HepG2 (cell line): Measurements from ENCODE around the gene NOP58. TPM values are rescaled to one million over a fixed set of nuclear protein-coding genes. Genes with fewer than 3 reads are reported as not detected.

Experiments used
- ATAC-seq: fragments of 200-7000 bp; cut with Tn5 transposase; 3 replicates; pipeline ENCODE4 v1.9.1; 2020; ENCODE audit warnings: mild to moderate bottlenecking, moderate library complexity
- BruUV-seq: library from RNA; stranded (reverse); fragments of 400-500 nt; replicated peaks from 2 replicates; lab custom pipeline; 2021; lab: Mats Ljungman, UMichigan
- CTCF ChIA-PET: fragments of 300-600 bp; formaldehyde crosslinking; extraction: SDS; loops from one replicate; lab custom pipeline; 2021; ENCODE audit warnings: low total read pairs, inconsistent platforms, low intra/inter-chr PET ratio; lab: Yijun Ruan, JAX
- POLR2A ChIA-PET: fragments of 350-600 bp; sonication (Branson Sonifier 250); formaldehyde crosslinking; loops from one replicate; lab custom pipeline; 2020; ENCODE audit warnings: antibody characterized with exemption, inconsistent platforms; lab: Yijun Ruan, JAX
- DNase-seq: peaks from one replicate; pipeline ENCODE4 v3.0.0-alpha.2; 2015; ENCODE audit warnings: low spot score
- FAIRE-seq: peaks from 3 replicates; lab custom pipeline; 2011; peaks lifted over from hg19 to GRCh38; lab: Jason Lieb, UNC
- H2AFZ ChIP-seq: one replicate; pipeline ENCODE4 v1.6.1; 2011; ENCODE audit warnings: low read length, inconsistent platforms
- H3K27ac ChIP-seq: fragments of 300-600 bp; 3 replicates; pipeline ENCODE4 v1.8.0; 2011; ENCODE audit warnings: mixed run types, mild to moderate bottlenecking, mixed read lengths, low read length, inconsistent platforms; ENCODE audit not compliant: insufficient read depth; ENCODE audit errors: extremely low read length
- H3K27me3 ChIP-seq, 2 experiments: fragments of 200-600 bp in 1 of 2; 2 replicates in 1 of 2; 3 replicates in 1 of 2; pipeline versions ENCODE4 v1.6.0 to v1.8.0; 2011; ENCODE audit warnings: low read length in 2 of 2, mild to moderate bottlenecking in 2 of 2, moderate library complexity in 2 of 2, inconsistent platforms in 1 of 2; ENCODE audit not compliant: insufficient read depth in 2 of 2, control insufficient read depth in 1 of 2
- H3K36me3 ChIP-seq, 2 experiments: fragments of 200-600 bp in 1 of 2; replicated peaks in 1 of 2; 2 replicates in 1 of 2; 3 replicates in 1 of 2; pipeline versions ENCODE4 v1.5.1 to v1.8.0; 2011; ENCODE audit warnings: low read length in 2 of 2, inconsistent platforms in 1 of 2; ENCODE audit not compliant: insufficient read depth in 2 of 2, control insufficient read depth in 1 of 2
- H3K4me1 ChIP-seq: 2 replicates; pipeline ENCODE4 v1.5.1; 2012; ENCODE audit warnings: low read length, inconsistent platforms; ENCODE audit not compliant: insufficient read depth
- H3K4me2 ChIP-seq: 2 replicates; pipeline ENCODE4 v1.6.0; 2011; ENCODE audit warnings: low read depth, low read length, inconsistent platforms
- H3K4me3 ChIP-seq, 3 experiments: fragments of 200-600 bp in 1 of 3; sonication (generic), shearing (Covaris generic) in 1 of 3; replicated peaks in 1 of 3; 2 replicates each; pipeline ENCODE4 v1.5.1; 2011 to 2016; ENCODE audit warnings: low read length in 3 of 3, inconsistent platforms in 2 of 3, low read depth in 2 of 3, mild to moderate bottlenecking in 2 of 3, control low read depth in 1 of 3, mixed read lengths in 1 of 3; ENCODE audit not compliant: insufficient read depth in 1 of 3
- H3K79me2 ChIP-seq: one replicate; pipeline ENCODE4 v1.6.1; 2011; ENCODE audit warnings: low read length, inconsistent platforms; ENCODE audit not compliant: insufficient read depth
- H3K9ac ChIP-seq: 2 replicates; pipeline ENCODE4 v1.6.0; 2011; ENCODE audit warnings: mild to moderate bottlenecking, low read depth, low read length, inconsistent platforms; ENCODE audit not compliant: insufficient read depth
- H3K9me3 ChIP-seq: 2 replicates; pipeline ENCODE4 v1.5.1; 2012; ENCODE audit warnings: mild to moderate bottlenecking, low read length
- H4K20me1 ChIP-seq: 2 replicates; pipeline ENCODE4 v1.6.0; 2011; ENCODE audit warnings: inconsistent platforms, mild to moderate bottlenecking, low read length, moderate library complexity; ENCODE audit not compliant: insufficient read depth
- ETV5 ChIP-seq: IDR thresholded peaks from 2 replicates; pipeline ENCODE4 v1.6.1; 2018; ENCODE audit warnings: missing biosample characterization, missing genetic modification reagents, inconsistent platforms, borderline replicate concordance
- FOXO1 ChIP-seq: sonication (generic); formaldehyde crosslinking; IDR thresholded peaks from 2 replicates; pipeline ENCODE4 v1.4.0; 2020; ENCODE audit warnings: missing genetic modification reagents
- ISL2 ChIP-seq: sonication (generic); formaldehyde crosslinking; IDR thresholded peaks from 2 replicates; pipeline ENCODE4 v1.5.0; 2020; ENCODE audit warnings: missing genetic modification reagents
- MAF1 ChIP-seq: sonication (generic); formaldehyde crosslinking; IDR thresholded peaks from 2 replicates; pipeline ENCODE4 v1.5.0; 2020; ENCODE audit warnings: missing genetic modification reagents, borderline replicate concordance
- MAFF ChIP-seq: IDR thresholded peaks from 2 replicates; pipeline ENCODE4 v1.6.1; 2011; ENCODE audit warnings: low read depth, low read length, improper control_type of control experiment
- MAFK ChIP-seq, 2 experiments: IDR thresholded peaks in 1 of 2; conservative IDR thresholded peaks in 1 of 2; 2 replicates each; pipeline ENCODE4 v1.6.1; 2011; ENCODE audit warnings: improper control_type of control experiment in 2 of 2, low read length in 2 of 2
- NR3C1 ChIP-seq: sonication (generic); formaldehyde crosslinking; IDR thresholded peaks from 2 replicates; pipeline ENCODE4 v1.4.0; 2020; ENCODE audit warnings: missing genetic modification reagents
- SIN3A ChIP-seq: IDR thresholded peaks from 2 replicates; pipeline ENCODE4 v1.6.1; 2011; ENCODE audit warnings: low read depth, mild to moderate bottlenecking, control low read depth, low read length, borderline replicate concordance
- SMAD3 ChIP-seq: sonication (generic); formaldehyde crosslinking; IDR thresholded peaks from 2 replicates; pipeline ENCODE4 v1.4.0; 2020; ENCODE audit warnings: missing genetic modification reagents
- ZNF234 ChIP-seq: sonication (generic); formaldehyde crosslinking; conservative IDR thresholded peaks from 2 replicates; pipeline ENCODE4 v1.5.1; 2020; ENCODE audit warnings: mild to moderate bottlenecking, missing genetic modification reagents
- ZNF607 ChIP-seq: sonication (generic); formaldehyde crosslinking; IDR thresholded peaks from 2 replicates; pipeline ENCODE4 v1.5.1; 2020; ENCODE audit warnings: missing genetic modification reagents, mild to moderate bottlenecking, borderline replicate concordance
- ZNF703 ChIP-seq: sonication (generic); formaldehyde crosslinking; IDR thresholded peaks from 2 replicates; pipeline ENCODE4 v1.5.1; 2020; ENCODE audit warnings: missing genetic modification reagents, mild to moderate bottlenecking, moderate library complexity, borderline replicate concordance
- ZNF839 ChIP-seq: sonication (generic); formaldehyde crosslinking; IDR thresholded peaks from 2 replicates; pipeline ENCODE4 v1.4.0; 2020; ENCODE audit warnings: missing genetic modification reagents, mild to moderate bottlenecking, borderline replicate concordance
- WGBS: methylation state at CpG from one replicate; pipeline ENCODE4 v1.1.6; 2017; ENCODE audit warnings: low lambda C conversion rate; 5-methylcytosine and 5-hydroxymethylcytosine counted together
- in situ Hi-C: cut with HindIII; loops from 2 replicates; pipeline ENCODE4 v1.10.0; 2017; ENCODE audit warnings: low pct_unique_long_range_greater_than_20kb; ENCODE audit not compliant: extremely low pct_ligation_motif_present
- intact Hi-C: fragments of 100-400 bp; cut with micrococcal nuclease; formaldehyde crosslinking; loops from one replicate; pipeline ENCODE4 v1.10.0; 2022; ENCODE audit not compliant: unreplicated experiment
- polyA plus RNA-seq, 8 experiments: library from polyadenylated mRNA; depleted of rRNA in 3 of 8; stranded (reverse) in 7 of 8; unstranded in 1 of 8; fragments of >200 nt; fragmentation: Illumina TruSeq in 4 of 8; extraction: Trizol in 4 of 8; gene quantifications; 2 replicates each; pipeline versions ENCODE4 v1.2.1 to v1.2.3, GENCODE V29; 2011 to 2016; ENCODE audit warnings: low read depth in 4 of 8, missing spikeins in 1 of 8, mixed read lengths in 1 of 8; ENCODE audit not compliant: insufficient read depth in 1 of 8
- total RNA-seq, 5 experiments: library from RNA; depleted of rRNA; stranded (reverse); fragments of >200 nt; fragmentation: Illumina TruSeq; extraction: Trizol; gene quantifications; 2 replicates each; pipeline ENCODE4 v1.2.3, GENCODE V29; 2016; ENCODE audit warnings: low read depth in 1 of 5
- TF ChIP-seq, protein P1 (sequence below): sonication (generic); formaldehyde crosslinking; IDR thresholded peaks from 2 replicates; pipeline ENCODE4 v1.8.0; 2022; ENCODE audit warnings: missing genetic modification reagents, mild to moderate bottlenecking, moderate library complexity, borderline replicate concordance
- TF ChIP-seq, protein P2 (sequence below): sonication (generic); formaldehyde crosslinking; IDR thresholded peaks from 2 replicates; pipeline ENCODE4 v1.5.0; 2020; ENCODE audit warnings: missing genetic modification reagents
- TF ChIP-seq, protein P3 (sequence below): sonication (generic); formaldehyde crosslinking; IDR thresholded peaks from 2 replicates; pipeline ENCODE4 v1.4.0; 2020; ENCODE audit warnings: mild to moderate bottlenecking, missing genetic modification reagents
- TF ChIP-seq, protein P4 (sequence below): IDR thresholded peaks from 2 replicates; pipeline ENCODE4 v1.6.1; 2016; ENCODE audit warnings: missing genetic modification reagents, missing compliant biosample characterization

The NOP58 gene
- total and polyA plus RNA-seq, 2 of the 13 experiments (the other 11 are each of a cell fraction or from before 2014, with no cell fraction given): 74.9 to 203 TPM

DNA sequence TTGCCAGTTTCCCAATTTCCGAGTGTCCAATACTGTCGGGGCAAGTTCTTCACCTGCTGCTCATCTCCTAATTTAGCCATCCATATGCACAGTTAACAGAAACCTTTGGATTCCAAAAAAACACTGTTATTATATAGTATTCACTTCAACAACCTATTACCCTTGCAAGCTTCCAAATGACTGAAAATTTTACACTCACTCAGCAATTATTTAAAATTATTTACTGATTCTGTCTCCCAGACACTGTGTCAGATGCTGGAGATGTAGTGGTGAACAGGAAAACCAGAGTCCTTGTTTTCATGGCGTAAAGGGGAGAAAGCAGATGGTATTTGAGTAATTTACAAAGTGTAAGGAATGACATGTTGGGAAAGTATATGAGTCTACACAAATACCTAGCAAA is 56.9 kb downstream of the NOP58 start:
- Histone ChIP-seq H3K4me2 (no peak overlapping the region), H3K79me2 (no peaks in the 10 kb centered on the region), H3K4me3 (no peak overlapping the region), H3K4me1 (peaks cover under 1% of the 10 kb centered on the region; the same call in 1 of the 2 replicates), H4K20me1 (no peaks in the 10 kb centered on the region), H3K36me3 (no peaks in the 10 kb centered on the region), H3K27me3 (no peaks in the 10 kb centered on the region), H2AFZ (no peak overlapping the region), H3K9me3 (no peaks in the 10 kb centered on the region), H3K9ac (no peak overlapping the region), H3K27ac (no peak overlapping the region)
- in situ Hi-C loops (no loop called here), intact Hi-C loops (no loop called here)
- DNase-seq (no peak), FAIRE-seq (no peak), ATAC-seq (no peak)
- ChIA-PET POLR2A (no interaction called here), CTCF (no interaction called here)
- BruUV-seq: no TSS peak
- WGBS: 97% methylated on average over 3 of the region's 3 CpGs
- TF ChIP-seq MAFF (peak; percentile 50; the same call in 1 of the 2 replicates), MAFK (conservative IDR thresholded peaks at IDR 0.05 in 1 of 2, IDR thresholded peaks at IDR 0.05 in 1 of 2; ENCODE audit: low read length in 2 of 2) (peak; percentile 72)
- TF ChIP-seq, protein P1, sequence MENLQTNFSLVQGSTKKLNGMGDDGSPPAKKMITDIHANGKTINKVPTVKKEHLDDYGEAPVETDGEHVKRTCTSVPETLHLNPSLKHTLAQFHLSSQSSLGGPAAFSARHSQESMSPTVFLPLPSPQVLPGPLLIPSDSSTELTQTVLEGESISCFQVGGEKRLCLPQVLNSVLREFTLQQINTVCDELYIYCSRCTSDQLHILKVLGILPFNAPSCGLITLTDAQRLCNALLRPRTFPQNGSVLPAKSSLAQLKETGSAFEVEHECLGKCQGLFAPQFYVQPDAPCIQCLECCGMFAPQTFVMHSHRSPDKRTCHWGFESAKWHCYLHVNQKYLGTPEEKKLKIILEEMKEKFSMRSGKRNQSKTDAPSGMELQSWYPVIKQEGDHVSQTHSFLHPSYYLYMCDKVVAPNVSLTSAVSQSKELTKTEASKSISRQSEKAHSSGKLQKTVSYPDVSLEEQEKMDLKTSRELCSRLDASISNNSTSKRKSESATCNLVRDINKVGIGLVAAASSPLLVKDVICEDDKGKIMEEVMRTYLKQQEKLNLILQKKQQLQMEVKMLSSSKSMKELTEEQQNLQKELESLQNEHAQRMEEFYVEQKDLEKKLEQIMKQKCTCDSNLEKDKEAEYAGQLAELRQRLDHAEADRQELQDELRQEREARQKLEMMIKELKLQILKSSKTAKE: no peak

DNA sequence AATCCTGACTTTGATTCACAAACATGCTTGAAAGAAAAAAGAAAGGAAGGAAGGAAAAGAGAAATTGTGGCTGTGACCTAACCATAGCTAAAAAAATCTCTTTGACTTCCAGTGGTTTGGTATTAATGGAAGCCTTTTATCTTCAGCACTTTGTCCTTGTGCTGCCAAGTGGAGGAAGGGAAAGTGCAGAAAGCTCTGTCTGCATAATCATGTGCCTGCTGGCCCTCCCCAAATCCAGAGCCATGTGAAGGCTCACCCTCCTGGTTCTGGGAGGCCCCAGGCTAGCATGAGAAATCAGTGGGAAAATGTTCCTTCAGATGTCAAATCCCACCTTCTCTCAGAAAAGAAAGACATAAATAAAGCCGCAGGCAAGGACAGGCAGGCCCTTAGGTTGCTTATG is 62.3 kb downstream of the NOP58 start:
- Histone ChIP-seq H3K4me1 (peaks cover 8% of the 10 kb centered on the region; the same call in 1 of the 2 replicates), H2AFZ (no peak overlapping the region), H3K36me3 (no peaks in the 10 kb centered on the region), H3K4me3 (no peak overlapping the region), H3K79me2 (no peaks in the 10 kb centered on the region), H4K20me1 (no peaks in the 10 kb centered on the region), H3K27me3 (no peaks in the 10 kb centered on the region), H3K4me2 (no peak overlapping the region), H3K27ac (no peak overlapping the region), H3K9ac (no peak overlapping the region), H3K9me3 (no peaks in the 10 kb centered on the region)
- in situ Hi-C loops (no loop called here), intact Hi-C loops (no loop called here)
- ChIA-PET POLR2A (no interaction called here), CTCF (no interaction called here)
- ATAC-seq (peak; percentile 67), FAIRE-seq (no peak), DNase-seq (no peak)
- BruUV-seq: no TSS peak
- WGBS: 100% methylated on average over 1 of the region's 1 CpG
- TF ChIP-seq MAF1 (no peak), FOXO1 (no peak), ISL2 (CRISPR knock-in tag) (no peak), SIN3A (no peak), SMAD3 (CRISPR knock-in tag) (no peak), ZNF234 (CRISPR knock-in tag) (no peak), ETV5 (CRISPR knock-in tag) (no peak), ZNF839 (CRISPR knock-in tag) (no peak), ZNF703 (CRISPR knock-in tag) (no peak), NR3C1 (CRISPR knock-in tag) (no peak), ZNF607 (CRISPR knock-in tag) (no peak)
- TF ChIP-seq, protein P2, sequence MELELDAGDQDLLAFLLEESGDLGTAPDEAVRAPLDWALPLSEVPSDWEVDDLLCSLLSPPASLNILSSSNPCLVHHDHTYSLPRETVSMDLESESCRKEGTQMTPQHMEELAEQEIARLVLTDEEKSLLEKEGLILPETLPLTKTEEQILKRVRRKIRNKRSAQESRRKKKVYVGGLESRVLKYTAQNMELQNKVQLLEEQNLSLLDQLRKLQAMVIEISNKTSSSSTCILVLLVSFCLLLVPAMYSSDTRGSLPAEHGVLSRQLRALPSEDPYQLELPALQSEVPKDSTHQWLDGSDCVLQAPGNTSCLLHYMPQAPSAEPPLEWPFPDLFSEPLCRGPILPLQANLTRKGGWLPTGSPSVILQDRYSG (CRISPR knock-in tag): no peak
- TF ChIP-seq, protein P3, sequence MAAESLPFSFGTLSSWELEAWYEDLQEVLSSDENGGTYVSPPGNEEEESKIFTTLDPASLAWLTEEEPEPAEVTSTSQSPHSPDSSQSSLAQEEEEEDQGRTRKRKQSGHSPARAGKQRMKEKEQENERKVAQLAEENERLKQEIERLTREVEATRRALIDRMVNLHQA (CRISPR knock-in tag): no peak
- TF ChIP-seq, protein P4, sequence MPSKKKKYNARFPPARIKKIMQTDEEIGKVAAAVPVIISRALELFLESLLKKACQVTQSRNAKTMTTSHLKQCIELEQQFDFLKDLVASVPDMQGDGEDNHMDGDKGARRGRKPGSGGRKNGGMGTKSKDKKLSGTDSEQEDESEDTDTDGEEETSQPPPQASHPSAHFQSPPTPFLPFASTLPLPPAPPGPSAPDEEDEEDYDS: no peak
